ENCODE data around the gene SEPHS2. TPM values are rescaled to one million over a fixed set of nuclear protein-coding genes. Genes with fewer than 3 reads are reported as not detected.
A peak's percentile ranks its signal among the peaks of the same experiment; 100 is the strongest.

The SEPHS2 gene
- total and polyA plus RNA-seq, 4 donors = 17.1 to 68.6 (median 46.0) TPM

DNA sequence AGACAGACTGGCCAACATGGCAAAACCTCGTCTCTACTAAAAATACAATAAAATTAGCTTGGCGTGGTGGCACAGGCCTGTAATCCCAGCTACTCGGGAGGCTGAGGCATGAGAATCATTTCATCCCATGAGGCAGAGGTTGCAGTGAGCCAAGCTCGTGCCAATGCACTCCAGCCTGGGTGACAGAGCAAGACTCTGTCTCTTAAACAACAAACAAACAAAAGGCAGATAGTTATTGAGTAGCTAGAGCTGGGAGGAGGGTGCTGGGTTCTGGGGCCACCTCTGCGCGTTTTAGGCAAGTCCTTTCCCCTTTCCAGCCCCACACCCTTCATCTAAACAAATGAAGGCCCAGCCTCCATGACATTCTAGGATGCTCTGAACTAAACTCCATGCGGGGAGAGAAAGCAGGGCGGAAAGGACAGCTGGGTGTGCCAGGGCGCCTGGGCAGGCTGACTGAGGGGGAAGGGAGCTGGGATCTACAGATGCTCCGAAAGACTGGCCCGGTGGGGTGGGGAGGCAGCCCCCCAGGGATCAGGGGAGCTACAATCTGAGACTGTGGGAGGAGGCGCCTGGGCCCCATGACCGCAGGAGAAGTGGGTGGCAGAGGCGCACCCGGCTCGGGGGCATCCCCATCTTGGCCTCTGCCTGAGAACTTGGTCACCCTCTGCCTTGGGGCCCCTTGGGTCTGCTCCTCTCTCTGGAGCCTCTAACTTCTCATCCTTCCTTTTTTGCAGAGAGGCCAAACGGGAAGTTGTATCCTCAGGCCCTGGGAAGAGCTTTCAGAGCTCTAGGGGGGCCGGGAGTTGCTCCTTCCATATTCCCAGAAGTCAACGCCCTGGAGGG, 27.8 kb upstream of the SEPHS2 start:
- no peak for DNase-seq
- peak overlapping the region in 1 of 2 donors; percentile 26 for H3K27ac ChIP-seq (ENCODE audit: low read depth in 1 of 2, low read length in 1 of 2)

GRCh38 chr16:30472328-30472942, 26.8 kb upstream of the SEPHS2 start, which contains the start of gene ITGAL:
Gene ITGAL, plus strand, starts transcription at chr16:30472742. Its CDS starts 96 bp downstream, at chr16:30472838.
- peaks cover 0 to 4% (median 0%) of the 10 kb centered on the region in 4 donors for H3K36me3 ChIP-seq (ENCODE audit: control insufficient read depth in 4 of 4, insufficient read depth in 4 of 4, low read length in 4 of 4)
- no peak within 1 kb of the TSS for H3K9ac ChIP-seq (ENCODE audit: insufficient read depth in 1 of 2, low read length in 2 of 2)
- no peak within 1 kb of the TSS for H3K4me3 ChIP-seq
- H3K27me3 ChIP-seq (ENCODE audit: control insufficient read depth in 3 of 3, insufficient read depth in 3 of 3, low read length in 2 of 3) = peaks cover 0 to 31% (median 6%) of the 10 kb centered on the region in 3 donors
- DNase-seq = no peak
- TF ChIP-seq CTCF (IDR thresholded peaks at IDR 0.05; ENCODE audit: control extremely low read depth, extremely low read depth) = no peak
- H3K27ac ChIP-seq (ENCODE audit: low read depth in 1 of 2, low read length in 1 of 2) = peak within 1 kb of the TSS in 1 of 2 donors; percentile 66
- H3K9me3 ChIP-seq (ENCODE audit: control insufficient read depth in 4 of 4, insufficient read depth in 3 of 4, low read length in 3 of 4) = no peaks in the 10 kb centered on the region
- no peaks in the 10 kb centered on the region for H3K4me1 ChIP-seq (ENCODE audit: control insufficient read depth in 5 of 5, insufficient read depth in 5 of 5, low read length in 5 of 5)
- ATAC-seq (ENCODE audit: insufficient read depth, low FRiP score) = peak; percentile 70
- WGBS, 2 donors = 31 to 48% methylated on average over 8 of the region's 8 CpGs

More for the DNA sequence above, 27.8 kb upstream of the SEPHS2 start:
- H3K36me3 ChIP-seq (ENCODE audit: control insufficient read depth in 4 of 4, insufficient read depth in 4 of 4, low read length in 4 of 4) = peaks cover 0 to 4% (median 0%) of the 10 kb centered on the region in 4 donors
- peaks cover 0 to 31% (median 6%) of the 10 kb centered on the region in 3 donors for H3K27me3 ChIP-seq (ENCODE audit: control insufficient read depth in 3 of 3, insufficient read depth in 3 of 3, low read length in 2 of 3)
- no peak overlapping the region for H3K9ac ChIP-seq (ENCODE audit: insufficient read depth in 1 of 2, low read length in 2 of 2)
- WGBS, 2 donors = 40 to 54% methylated on average over 18 to 19 of the region's 19 CpGs
- no peaks in the 10 kb centered on the region for H3K9me3 ChIP-seq (ENCODE audit: control insufficient read depth in 4 of 4, insufficient read depth in 3 of 4, low read length in 3 of 4)
- H3K4me3 ChIP-seq = no peak overlapping the region
- H3K4me1 ChIP-seq (ENCODE audit: control insufficient read depth in 5 of 5, insufficient read depth in 5 of 5, low read length in 5 of 5) = no peaks in the 10 kb centered on the region
- no peak for ATAC-seq (ENCODE audit: insufficient read depth, low FRiP score)
- no peak for TF ChIP-seq CTCF (IDR thresholded peaks at IDR 0.05; ENCODE audit: control extremely low read depth, extremely low read depth)

- 87 to 90% methylated on average over 8 of the region's 8 CpGs for WGBS, 2 donors
These were observed 24.9 kb upstream of the SEPHS2 start for GRCh38 chr16:30470632-30470995.

More at GRCh38 chr16:30470632-30470995, 24.9 kb upstream of the SEPHS2 start:
- H3K27ac ChIP-seq (ENCODE audit: low read depth in 1 of 2, low read length in 1 of 2) = no peak overlapping the region
- no peak for TF ChIP-seq CTCF (IDR thresholded peaks at IDR 0.05; ENCODE audit: control extremely low read depth, extremely low read depth)
- no peaks in the 10 kb centered on the region for H3K9me3 ChIP-seq (ENCODE audit: control insufficient read depth in 4 of 4, insufficient read depth in 3 of 4, low read length in 3 of 4)
- no peaks in the 10 kb centered on the region for H3K4me1 ChIP-seq (ENCODE audit: control insufficient read depth in 5 of 5, insufficient read depth in 5 of 5, low read length in 5 of 5)
- DNase-seq = no peak
- no peak overlapping the region for H3K4me3 ChIP-seq
- H3K36me3 ChIP-seq (ENCODE audit: control insufficient read depth in 4 of 4, insufficient read depth in 4 of 4, low read length in 4 of 4) = peaks cover 0 to 4% (median 0%) of the 10 kb centered on the region in 4 donors
- ATAC-seq (ENCODE audit: insufficient read depth, low FRiP score) = no peak
- peaks cover 0 to 31% (median 6%) of the 10 kb centered on the region in 3 donors for H3K27me3 ChIP-seq (ENCODE audit: control insufficient read depth in 3 of 3, insufficient read depth in 3 of 3, low read length in 2 of 3)
- no peak overlapping the region for H3K9ac ChIP-seq (ENCODE audit: insufficient read depth in 1 of 2, low read length in 2 of 2)
